NCI-H1092 treated with DMSO at 0.1 percent for 48 hours (cell line): ENCODE measurements around the gene PCDHGA9.
A peak's percentile ranks its signal among the peaks of the same experiment; 100 is the strongest.
"Not testable (repeated sequence)": the region's sequence is repeated elsewhere in the genome, so short reads cannot be mapped to it uniquely, and the experiment has no call there.

Experiments
- DNase-seq: peaks from one replicate; lab custom pipeline; 2025; lab: John Stamatoyannopoulos, UW

The PCDHGA9 gene

GRCh38 chr5:141384471-141385267, 17.9 kb upstream of the PCDHGA9 start:
- DNase-seq: no peak

DNA sequence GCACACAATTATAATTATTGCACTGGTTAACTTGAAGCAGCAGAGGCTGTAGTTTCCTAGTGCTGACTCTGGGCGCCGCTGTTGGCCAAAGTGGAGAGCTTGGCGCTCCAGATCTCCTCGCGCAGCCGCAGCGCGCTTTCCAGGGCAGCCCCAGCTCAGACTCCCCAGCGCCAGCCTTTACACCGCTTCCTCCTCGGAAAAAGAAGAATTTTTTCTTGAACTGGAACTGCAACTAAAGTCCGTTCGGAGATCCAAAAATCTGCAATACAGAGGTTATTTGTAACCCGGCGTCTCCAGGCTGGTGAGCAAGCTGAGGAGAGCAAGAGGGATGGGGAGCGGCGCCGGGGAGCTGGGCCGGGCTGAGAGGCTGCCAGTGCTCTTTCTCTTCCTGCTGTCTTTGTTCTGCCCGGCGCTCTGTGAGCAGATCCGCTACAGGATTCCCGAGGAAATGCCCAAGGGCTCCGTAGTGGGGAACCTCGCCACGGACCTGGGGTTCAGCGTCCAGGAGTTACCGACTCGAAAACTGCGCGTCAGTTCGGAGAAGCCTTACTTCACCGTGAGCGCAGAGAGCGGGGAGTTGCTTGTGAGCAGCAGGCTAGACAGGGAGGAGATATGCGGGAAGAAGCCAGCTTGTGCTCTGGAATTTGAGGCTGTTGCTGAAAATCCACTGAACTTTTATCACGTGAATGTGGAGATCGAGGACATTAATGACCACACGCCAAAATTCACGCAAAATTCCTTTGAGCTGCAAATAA, 14.8 kb upstream of the PCDHGA9 start, which contains the start of gene PCDHGB4:
Gene PCDHGB4 (plus strand): TSS at position 142 of the 755 bp plus-strand sequence. CDS start 187 bp downstream, at position 329.
- not testable (repeated sequence) for DNase-seq

DNA sequence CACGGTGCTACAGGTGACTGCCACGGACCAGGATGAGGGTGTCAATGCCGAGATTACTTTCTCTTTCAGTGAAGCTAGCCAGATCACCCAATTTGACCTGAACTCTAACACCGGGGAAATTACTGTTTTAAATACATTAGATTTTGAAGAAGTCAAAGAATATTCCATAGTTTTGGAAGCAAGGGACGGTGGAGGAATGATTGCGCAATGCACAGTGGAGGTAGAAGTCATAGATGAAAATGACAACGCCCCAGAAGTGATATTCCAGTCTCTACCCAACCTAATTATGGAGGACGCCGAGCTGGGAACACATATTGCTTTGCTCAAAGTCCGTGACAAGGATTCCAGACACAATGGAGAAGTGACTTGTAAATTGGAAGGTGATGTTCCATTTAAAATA, 13.9 kb upstream of the PCDHGA9 start:
- no peak for DNase-seq

- no peak for DNase-seq
These were observed 13.2 kb upstream of the PCDHGA9 start for GRCh38 chr5:141389153-141390042.

DNA sequence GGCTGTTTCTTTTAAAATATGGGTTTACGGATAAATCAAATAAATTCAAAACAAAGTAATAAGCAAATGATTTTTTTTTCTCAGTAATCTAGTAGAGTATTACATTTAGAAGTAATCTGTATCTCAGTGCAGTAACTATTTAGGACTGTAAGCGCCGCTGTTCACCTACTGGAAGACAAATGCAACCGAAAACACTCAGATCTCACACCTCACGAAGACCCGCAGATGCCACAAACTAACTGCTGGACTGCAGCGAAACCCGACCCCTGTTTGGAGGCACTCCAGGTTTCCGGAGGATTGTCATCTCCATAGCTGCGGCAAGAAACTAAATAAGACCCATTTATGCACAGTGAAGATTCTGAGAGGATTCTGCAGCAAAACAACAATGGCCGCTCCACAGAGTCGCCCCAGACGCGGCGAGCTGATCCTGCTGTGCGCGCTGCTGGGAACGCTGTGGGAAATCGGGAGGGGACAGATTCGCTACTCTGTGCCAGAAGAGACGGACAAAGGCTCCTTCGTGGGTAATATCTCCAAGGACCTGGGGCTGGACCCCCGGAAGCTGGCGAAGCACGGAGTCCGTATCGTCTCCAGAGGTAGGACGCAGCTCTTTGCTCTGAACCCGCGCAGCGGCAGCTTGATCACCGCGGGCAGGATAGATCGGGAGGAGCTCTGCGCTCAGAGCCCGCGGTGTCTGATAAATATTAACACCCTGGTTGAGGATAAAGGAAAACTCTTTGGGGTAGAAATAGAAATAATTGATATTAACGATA, 10.0 kb upstream of the PCDHGA9 start, which contains the start of gene PCDHGA8:
Gene PCDHGA8 (plus strand): TSS at position 205 of the 770 bp plus-strand sequence. CDS start 181 bp downstream, at position 386.
- DNase-seq: no peak

- DNase-seq: no peak
These were observed 9.3 kb upstream of the PCDHGA9 start for GRCh38 chr5:141393267-141393666.

DNA sequence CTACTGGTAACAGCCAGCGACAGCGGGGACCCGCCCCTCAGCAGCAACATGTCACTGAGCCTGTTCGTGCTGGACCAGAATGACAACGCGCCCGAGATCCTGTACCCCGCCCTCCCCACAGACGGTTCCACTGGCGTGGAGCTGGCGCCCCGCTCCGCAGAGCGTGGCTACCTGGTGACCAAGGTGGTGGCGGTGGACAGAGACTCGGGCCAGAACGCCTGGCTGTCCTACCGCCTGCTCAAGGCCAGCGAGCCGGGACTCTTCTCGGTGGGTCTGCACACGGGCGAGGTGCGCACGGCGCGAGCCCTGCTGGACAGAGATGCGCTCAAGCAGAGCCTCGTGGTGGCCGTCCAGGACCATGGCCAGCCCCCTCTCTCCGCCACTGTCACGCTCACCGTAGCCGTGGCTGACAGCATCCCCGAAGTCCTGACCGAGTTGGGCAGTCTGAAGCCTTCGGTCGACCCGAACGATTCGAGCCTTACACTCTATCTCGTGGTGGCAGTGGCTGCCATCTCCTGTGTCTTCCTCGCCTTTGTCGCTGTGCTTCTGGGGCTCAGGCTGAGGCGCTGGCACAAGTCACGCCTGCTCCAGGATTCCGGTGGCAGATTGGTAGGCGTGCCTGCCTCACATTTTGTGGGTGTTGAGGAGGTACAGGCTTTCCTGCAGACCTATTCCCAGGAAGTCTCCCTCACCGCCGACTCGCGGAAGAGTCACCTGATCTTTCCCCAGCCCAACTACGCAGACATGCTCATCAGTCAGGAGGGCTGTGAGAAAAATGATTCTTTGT, 8.0 kb upstream of the PCDHGA9 start:
- DNase-seq: not testable (repeated sequence)

DNA sequence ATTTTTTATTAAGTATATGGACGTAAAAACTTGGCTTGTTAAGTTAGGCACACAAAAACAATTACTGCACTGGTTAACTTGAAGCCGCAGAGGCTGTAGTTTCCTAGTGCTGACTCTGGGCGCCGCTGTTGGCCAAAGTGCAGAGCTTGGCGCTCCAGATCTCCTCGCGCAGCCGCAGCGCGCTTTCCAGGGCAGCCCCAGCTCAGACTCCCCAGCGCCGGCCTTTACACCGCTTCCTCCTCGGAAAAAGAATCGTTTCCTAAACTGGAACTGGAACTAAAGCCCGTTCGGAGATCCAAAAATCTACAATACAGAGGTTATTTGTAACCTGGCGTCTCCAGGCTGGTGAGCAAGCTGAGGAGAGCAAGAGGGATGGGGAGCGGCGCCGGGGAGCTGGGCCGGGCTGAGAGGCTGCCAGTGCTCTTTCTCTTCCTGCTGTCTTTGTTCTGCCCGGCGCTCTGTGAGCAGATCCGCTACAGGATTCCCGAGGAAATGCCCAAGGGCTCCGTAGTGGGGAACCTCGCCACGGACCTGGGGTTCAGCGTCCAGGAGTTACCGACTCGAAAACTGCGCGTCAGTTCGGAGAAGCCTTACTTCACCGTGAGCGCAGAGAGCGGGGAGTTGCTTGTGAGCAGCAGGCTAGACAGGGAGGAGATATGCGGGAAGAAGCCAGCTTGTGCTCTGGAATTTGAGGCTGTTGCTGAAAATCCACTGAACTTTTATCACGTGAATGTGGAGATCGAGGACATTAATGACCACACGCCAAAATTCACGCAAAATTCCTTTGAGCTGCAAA, 4.6 kb upstream of the PCDHGA9 start, which contains the start of gene PCDHGB5:
Gene PCDHGB5 (plus strand): TSS at position 192 of the 796 bp plus-strand sequence. CDS start 181 bp downstream, at position 373.
- not testable (repeated sequence) for DNase-seq

DNA sequence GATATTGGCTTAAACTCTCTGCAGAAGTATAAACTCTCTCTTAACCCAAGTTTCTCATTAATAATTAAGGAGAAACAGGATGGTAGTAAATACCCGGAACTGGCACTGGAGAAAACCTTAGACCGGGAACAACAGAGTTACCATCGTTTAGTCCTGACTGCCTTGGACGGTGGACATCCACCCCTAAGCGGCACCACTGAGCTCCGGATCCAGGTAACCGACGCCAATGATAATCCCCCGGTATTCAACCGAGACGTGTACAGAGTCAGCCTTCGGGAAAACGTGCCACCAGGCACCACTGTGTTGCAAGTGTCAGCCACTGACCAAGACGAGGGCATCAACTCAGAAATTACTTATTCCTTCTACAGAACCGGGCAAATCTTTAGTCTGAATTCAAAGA, 4.0 kb upstream of the PCDHGA9 start:
- DNase-seq: no peak

DNA sequence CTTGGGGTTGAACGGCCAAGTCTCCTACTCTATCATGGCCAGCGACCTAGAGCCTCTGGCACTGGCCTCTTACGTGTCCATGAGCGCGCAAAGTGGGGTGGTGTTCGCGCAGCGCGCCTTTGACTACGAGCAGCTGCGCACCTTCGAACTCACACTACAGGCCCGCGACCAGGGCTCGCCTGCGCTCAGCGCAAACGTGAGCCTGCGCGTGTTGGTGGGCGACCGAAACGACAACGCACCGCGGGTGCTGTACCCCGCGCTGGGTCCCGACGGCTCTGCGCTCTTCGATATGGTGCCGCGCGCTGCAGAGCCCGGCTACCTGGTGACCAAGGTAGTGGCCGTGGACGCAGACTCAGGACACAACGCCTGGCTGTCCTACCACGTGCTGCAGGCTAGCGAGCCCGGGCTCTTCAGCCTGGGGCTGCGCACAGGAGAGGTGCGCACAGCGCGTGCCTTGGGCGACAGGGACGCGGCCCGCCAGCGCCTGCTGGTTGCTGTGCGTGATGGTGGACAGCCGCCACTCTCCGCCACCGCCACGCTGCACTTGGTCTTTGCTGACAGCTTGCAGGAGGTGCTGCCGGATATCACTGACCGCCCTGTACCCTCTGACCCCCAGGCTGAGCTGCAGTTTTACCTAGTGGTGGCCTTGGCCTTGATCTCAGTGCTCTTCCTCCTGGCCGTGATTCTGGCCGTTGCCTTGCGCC, 2.9 kb upstream of the PCDHGA9 start:
- no peak for DNase-seq

DNA sequence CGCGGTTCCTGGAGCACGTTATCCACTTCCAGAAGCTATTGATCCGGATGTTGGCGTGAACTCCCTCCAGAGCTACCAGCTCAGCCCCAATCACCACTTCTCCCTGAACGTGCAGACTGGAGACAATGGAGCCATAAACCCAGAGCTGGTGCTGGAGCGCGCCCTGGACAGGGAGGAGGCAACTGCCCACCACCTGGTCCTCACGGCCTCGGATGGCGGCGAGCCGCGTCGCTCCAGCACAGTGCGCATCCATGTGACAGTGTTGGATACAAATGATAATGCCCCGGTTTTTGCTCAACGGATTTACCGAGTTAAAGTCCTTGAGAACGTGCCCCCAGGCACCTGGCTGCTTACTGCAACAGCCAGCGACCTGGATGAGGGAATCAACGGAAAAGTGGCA, 809 bp downstream of the PCDHGA9 start:
- DNase-seq: no peak

GRCh38 chr5:141407790-141408505, 5.4 kb downstream of the PCDHGA9 start, which contains the start of gene PCDHGB6:
Gene PCDHGB6 (plus strand): TSS chr5:141408021. CDS start chr5:141408203, 182 bp downstream.
- not testable (repeated sequence) for DNase-seq

GRCh38 chr5:141409598-141410306, 7.2 kb downstream of the PCDHGA9 start:
- no peak for DNase-seq

DNA sequence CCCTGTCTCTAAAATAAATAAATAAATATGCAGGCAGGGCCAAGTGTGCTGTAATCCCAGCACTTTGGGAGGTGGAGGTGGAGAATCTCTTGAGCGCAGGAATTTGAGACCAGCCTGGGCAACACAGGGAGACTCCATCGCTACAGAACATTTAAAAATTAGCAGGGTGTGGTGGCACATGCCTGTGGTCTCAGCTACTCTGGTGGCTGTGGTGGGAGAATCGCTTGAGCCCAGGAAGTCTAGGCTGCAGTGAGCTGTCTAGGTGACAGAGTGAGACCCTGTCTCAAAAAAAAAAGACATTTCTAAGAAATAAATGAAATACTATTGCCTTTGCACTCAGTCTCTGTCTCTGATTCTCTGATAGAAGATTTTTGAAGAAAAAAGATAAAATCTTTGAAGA, 9.0 kb downstream of the PCDHGA9 start:
- no peak for DNase-seq

DNA sequence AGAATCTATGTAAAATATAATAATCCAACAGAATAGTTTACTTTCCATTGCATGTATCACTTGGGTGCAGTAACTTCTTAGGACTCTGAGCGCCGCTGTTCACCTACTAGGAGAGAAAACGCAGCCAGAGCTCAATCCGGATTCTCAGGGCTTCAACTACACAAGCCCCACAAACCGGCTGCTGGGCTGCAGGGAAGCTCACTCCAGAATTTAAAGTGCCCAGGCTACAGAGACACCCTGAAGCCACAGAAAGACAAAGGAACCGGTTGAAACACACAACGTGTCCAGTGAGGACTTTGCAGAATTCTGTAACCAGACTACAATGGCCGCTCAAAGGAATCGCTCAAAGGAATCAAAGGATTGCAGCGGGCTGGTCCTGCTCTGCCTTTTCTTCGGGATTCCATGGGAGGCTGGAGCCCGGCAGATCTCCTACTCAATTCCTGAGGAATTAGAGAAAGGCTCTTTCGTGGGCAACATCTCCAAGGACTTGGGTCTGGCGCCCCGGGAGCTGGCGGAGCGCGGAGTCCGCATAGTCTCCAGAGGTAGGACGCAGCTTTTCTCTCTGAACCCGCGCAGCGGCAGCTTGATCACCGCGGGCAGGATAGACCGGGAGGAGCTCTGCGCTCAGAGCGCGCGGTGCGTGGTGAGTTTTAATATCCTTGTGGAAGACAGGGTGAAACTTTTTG, 10.4 kb downstream of the PCDHGA9 start, which contains the start of gene PCDHGA10:
Gene PCDHGA10 (plus strand): TSS at position 134 of the 686 bp plus-strand sequence. CDS start 189 bp downstream, at position 323.
- DNase-seq: peak; percentile 11

DNA sequence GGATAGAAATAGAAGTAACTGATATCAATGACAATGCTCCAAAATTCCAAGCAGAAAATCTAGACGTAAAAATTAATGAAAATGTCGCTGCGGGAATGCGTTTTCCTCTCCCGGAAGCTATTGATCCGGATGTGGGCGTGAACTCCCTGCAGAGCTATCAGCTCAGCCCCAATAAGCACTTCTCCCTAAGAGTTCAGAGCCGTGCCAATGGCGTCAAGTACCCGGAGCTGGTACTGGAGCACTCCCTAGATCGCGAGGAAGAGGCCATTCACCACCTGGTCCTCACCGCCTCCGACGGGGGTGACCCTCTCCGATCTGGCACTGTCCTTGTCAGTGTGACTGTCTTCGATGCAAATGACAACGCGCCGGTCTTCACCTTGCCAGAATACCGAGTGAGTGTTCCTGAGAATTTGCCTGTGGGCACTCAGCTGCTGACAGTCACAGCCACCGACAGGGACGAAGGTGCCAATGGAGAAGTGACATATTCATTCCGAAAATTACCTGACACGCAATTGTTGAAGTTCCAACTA, 11.0 kb downstream of the PCDHGA9 start:
- no peak for DNase-seq
